AG04450 (cell line): ENCODE data around the gene YIF1A. TPM values are rescaled to one million over a fixed set of nuclear protein-coding genes. Genes with fewer than 3 reads are reported as not detected.

ENCODE experiments used
- CTCF ChIA-PET: fragments of 300-600, 350-600 bp; formaldehyde crosslinking; extraction: SDS; loops from one replicate; lab custom pipeline; 2022; ENCODE audit warnings: antibody characterized with exemption, inconsistent platforms; lab: Charles Lee
- POLR2A ChIA-PET: fragments of 350-600 bp; formaldehyde crosslinking; extraction: SDS; loops from one replicate; lab custom pipeline; 2021; ENCODE audit warnings: antibody characterized with exemption, inconsistent platforms; lab: Yijun Ruan, JAX
- DNase-seq: peaks from one replicate; pipeline ENCODE4 v3.0.0-alpha.2; 2011; ENCODE audit warnings: low read depth, low spot score
- H3K27ac ChIP-seq: one replicate; pipeline ENCODE4 v1.5.1; 2012; ENCODE audit warnings: low read depth, low read length, control low read depth
- H3K27me3 ChIP-seq: one replicate; pipeline ENCODE4 v1.6.0; 2012; ENCODE audit warnings: low read length; ENCODE audit not compliant: control insufficient read depth, insufficient read depth
- H3K4me3 ChIP-seq: 2 replicates; pipeline ENCODE4 v1.5.1; 2011; ENCODE audit warnings: mild to moderate bottlenecking, low read depth, low read length, control low read depth
- H3K9me3 ChIP-seq: 2 replicates; pipeline ENCODE4 v1.5.1; 2012; ENCODE audit warnings: low read length; ENCODE audit not compliant: control insufficient read depth, insufficient read depth
- polyA plus RNA-seq: library from polyadenylated mRNA; depleted of rRNA; stranded (reverse); fragments of >200 nt; gene quantifications from 2 replicates; pipeline ENCODE4 v1.2.3, GENCODE V29; 2011
- TF ChIP-seq, protein P1 (sequence below): IDR thresholded peaks from 2 replicates; pipeline ENCODE4 v1.5.1; 2011; ENCODE audit warnings: low read depth, low read length, control low read depth, inconsistent platforms

Gene YIF1A
- polyA plus RNA-seq, 1 experiment = 126 TPM

DNA sequence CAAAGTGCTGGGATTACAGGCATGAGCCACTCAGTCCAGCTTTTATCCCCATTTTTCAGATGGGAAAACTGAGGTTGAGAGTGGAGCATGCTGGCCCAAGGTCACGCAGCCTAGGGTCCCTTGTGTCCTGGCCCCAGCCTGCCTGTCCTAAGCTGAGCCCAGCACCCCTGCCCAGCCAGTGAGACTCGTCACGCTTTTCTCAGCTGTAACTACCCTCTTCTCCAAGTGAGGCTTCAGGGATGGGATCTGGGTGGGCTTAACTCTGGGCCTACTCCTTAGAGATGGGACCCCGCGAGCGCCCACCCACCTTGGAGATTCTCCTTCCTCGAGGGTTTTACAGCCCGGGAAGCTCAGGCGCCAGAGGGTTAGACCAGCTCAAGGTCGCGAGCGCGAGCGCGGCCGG, 2.4 kb upstream of the YIF1A start:
- Histone ChIP-seq H3K9me3 (no peaks in the 10 kb centered on the region; the same call in 1 of the 2 replicates), H3K27me3 (peaks cover 19% of the 10 kb centered on the region), H3K27ac (no peak overlapping the region), H3K4me3 (no peak overlapping the region)
- TF ChIP-seq, protein P1, sequence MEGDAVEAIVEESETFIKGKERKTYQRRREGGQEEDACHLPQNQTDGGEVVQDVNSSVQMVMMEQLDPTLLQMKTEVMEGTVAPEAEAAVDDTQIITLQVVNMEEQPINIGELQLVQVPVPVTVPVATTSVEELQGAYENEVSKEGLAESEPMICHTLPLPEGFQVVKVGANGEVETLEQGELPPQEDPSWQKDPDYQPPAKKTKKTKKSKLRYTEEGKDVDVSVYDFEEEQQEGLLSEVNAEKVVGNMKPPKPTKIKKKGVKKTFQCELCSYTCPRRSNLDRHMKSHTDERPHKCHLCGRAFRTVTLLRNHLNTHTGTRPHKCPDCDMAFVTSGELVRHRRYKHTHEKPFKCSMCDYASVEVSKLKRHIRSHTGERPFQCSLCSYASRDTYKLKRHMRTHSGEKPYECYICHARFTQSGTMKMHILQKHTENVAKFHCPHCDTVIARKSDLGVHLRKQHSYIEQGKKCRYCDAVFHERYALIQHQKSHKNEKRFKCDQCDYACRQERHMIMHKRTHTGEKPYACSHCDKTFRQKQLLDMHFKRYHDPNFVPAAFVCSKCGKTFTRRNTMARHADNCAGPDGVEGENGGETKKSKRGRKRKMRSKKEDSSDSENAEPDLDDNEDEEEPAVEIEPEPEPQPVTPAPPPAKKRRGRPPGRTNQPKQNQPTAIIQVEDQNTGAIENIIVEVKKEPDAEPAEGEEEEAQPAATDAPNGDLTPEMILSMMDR = no peak
- POLR2A ChIA-PET = interaction anchor here (0.9 kb wide), 1 partner anchor 9 kb away, joined by 3 read pairs; no protein-coding TSS in a partner anchor
- CTCF ChIA-PET = interaction anchor here (1.3 to 1.4 kb wide), 2 partner anchors 9 to 98 kb away, joined by 5 to 6 read pairs; no protein-coding TSS in a partner anchor
- DNase-seq = no peak

DNA sequence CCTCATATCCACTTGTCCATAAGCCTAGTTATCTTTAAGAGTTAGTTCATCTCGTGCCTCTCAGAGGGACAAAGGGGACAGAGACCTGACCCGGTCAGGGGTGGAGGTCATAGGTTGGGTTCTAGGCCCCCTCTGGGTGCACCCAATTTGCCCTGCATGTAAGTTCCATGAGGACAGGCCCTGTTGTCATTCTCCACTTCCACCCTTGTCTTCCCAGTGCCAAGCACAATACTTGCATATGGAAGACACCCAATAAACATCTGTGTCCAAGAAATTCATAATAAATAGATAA, 1.3 kb upstream of the YIF1A start:
- Histone ChIP-seq H3K9me3 (no peaks in the 10 kb centered on the region; the same call in 1 of the 2 replicates), H3K27ac (no peak overlapping the region), H3K27me3 (peaks cover 19% of the 10 kb centered on the region), H3K4me3 (peak overlapping the region; percentile 75; the same call in 1 of the 2 replicates)
- ChIA-PET CTCF (interaction anchor here (1.3 kb wide), 1 partner anchor 99 kb away, joined by 5 read pairs; no protein-coding TSS in a partner anchor), POLR2A (interaction anchor here (2.6 kb wide), 1 partner anchor 27 kb away, joined by 25 read pairs; the partner anchor contains the start of gene CD248)
- TF ChIP-seq, protein P1 = no peak
- no peak for DNase-seq

- Histone ChIP-seq H3K9me3 (no peaks in the 10 kb centered on the region; the same call in 1 of the 2 replicates), H3K4me3 (peak overlapping the region; percentile 75), H3K27me3 (peaks cover 19% of the 10 kb centered on the region), H3K27ac (peak overlapping the region; percentile 100)
- TF ChIP-seq, protein P1 = no peak
- ChIA-PET CTCF (interaction anchor here (0.6 to 2.1 kb wide), 10 partner anchors 22 to 119 kb away, joined by 3 to 8 read pairs (median 4); partner anchors contain the start of gene RIN1), POLR2A (interaction anchor here (0.6 to 2.6 kb wide), 23 partner anchors 8 to 1318 kb away, joined by 3 to 25 read pairs (median 3); partner anchors contain the start of genes BRMS1, CD248, MAJIN and MRPL11)
- peak; percentile 72 for DNase-seq
Measured at GRCh38 chr11:66289548-66290329, 796 bp upstream of the YIF1A start.

- Histone ChIP-seq H3K9me3 (no peaks in the 10 kb centered on the region), H3K27me3 (peaks cover 16% of the 10 kb centered on the region), H3K27ac (peak overlapping the region; percentile 61), H3K4me3 (peak overlapping the region; percentile 84)
- TF ChIP-seq, protein P1 = no peak
- ChIA-PET POLR2A (interaction anchor here (0.6 to 2.6 kb wide), 7 partner anchors 9 to 279 kb away, joined by 3 to 25 read pairs (median 4); partner anchors contain the start of genes CD248, PELI3, RAB1B and RIN1), CTCF (interaction anchor here (1.3 to 2.1 kb wide), 4 partner anchors 24 to 120 kb away, joined by 3 to 7 read pairs (median 4); partner anchors contain the start of gene RIN1)
- no peak for DNase-seq
Measured at GRCh38 chr11:66287889-66288670, 863 bp downstream of the YIF1A start.
